HG02571 (cell line): ENCODE results near the gene IFT80.
"Not testable (repeated sequence)": the region's sequence is repeated elsewhere in the genome, so short reads cannot be mapped to it uniquely, and the experiment has no call there.

Experiments used
- ATAC-seq: cut with Tn5 transposase; IDR thresholded peaks from one replicate; pipeline ENCODE4 v1.9.1; 2021; ENCODE audit warnings: mild to moderate bottlenecking, moderate library complexity; ENCODE audit not compliant: unreplicated experiment

Gene IFT80

DNA sequence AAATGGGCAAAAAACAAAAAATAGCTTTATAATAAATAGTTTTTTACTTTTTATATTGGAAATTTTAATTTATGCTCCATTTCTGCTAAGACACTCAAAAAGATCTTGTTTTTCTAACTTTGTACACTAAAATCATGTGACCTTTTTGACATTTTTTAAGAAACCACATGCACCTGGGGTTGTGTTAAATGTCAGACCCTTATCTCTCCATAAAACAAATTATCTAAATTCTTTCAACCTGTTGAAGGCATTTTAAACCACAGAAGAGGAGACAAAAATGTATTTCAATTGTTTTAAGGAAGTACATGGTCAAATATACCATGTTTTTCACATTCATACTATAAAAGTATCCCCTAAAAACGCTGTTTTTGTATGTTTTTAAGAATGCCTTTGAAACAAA, 29.2 kb downstream of the IFT80 start:
- ATAC-seq, result no peak

- ATAC-seq, result no peak
Measured at GRCh38 chr3:160368804-160369203, 30.2 kb downstream of the IFT80 start.

DNA sequence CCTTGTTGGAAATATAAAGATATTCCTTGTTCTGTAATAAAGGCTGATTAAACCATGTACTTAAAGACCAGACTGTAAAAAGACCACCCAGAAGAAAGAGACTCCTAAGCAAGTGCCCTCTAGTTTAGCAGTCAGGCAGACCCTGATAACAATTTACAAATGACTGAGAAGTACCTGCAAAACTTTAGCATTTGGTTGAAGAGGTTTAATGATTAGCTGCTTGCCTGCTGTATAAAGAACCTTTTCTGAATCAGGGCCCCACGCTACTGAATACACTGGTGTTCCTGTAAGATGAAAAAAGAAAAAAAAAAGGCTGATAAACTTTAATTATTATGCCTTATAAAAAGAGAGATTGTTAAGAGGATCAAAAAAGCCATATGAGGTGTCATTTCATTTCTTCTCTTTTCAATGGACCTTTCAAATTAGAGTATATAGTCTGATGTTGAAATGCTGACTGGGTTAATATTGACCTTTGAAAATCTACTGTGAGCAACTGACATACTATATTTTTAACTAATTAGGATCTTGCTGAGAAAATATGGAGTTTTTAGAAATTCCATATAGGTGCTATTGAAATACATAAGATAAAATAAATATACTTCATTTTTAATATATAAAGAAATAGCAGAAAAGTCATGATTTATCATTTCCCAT, 33.0 kb downstream of the IFT80 start:
- no peak for ATAC-seq

DNA sequence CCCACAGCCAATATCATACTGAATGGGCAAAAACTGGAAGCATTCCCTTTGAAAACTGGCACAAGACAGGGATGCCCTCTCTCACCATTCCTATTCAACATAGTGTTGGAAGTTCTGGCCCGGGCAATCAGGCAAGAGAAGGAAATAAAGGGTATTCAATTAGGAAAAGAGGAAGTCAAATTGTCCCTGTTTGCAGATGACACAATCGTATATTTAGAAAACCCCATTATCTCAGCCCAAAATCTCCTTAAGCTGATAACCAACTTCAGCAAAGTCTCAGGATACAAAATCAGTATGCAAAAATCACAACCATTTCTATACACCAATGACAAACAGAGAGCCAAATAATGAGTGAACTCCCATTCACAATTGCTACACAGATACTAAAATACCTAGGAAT, 36.1 kb downstream of the IFT80 start:
- ATAC-seq, result not testable (repeated sequence)

DNA sequence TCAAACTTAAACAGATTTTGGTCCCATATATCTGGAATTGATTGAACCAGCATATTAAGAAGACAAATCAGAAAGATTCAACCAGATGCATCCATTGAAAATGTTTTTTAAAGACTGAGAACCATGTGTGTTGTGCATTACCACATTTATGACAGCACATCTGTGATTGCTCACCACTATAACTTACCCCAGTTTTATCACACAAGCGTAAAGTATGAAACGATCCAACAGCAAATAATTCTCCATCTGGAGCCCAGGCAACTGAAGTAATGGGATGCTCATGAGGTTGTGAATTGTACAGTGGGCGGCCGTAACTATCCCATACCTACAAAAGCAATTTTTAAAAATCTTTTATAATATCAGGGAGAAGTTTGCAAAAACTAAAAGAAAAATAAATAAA, 43.2 kb downstream of the IFT80 start:
- no peak for ATAC-seq

DNA sequence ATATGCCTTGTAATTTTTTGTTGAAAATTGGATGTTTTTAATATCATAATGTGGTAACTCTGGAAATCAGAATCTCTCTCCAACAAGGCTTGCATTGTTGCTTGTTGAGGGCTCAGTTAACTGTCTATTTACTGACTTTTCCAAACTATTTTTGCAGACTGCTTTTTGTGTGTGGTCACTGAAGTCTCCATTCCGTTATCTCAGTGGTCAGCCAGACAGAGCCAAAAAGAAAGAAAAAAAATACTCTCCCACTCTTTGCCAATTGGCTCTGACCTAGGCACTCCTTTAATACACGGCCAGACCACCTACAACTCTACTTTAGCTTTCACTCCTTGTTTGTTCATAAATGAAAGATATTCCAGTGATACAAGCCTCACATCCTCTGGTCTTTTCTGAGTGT, 52.5 kb downstream of the IFT80 start:
- no peak for ATAC-seq

GRCh38 chr3:160343132-160343531, 55.9 kb downstream of the IFT80 start:
- no peak for ATAC-seq

- ATAC-seq, result no peak
Measured at GRCh38 chr3:160340351-160340750, 58.7 kb downstream of the IFT80 start.

DNA sequence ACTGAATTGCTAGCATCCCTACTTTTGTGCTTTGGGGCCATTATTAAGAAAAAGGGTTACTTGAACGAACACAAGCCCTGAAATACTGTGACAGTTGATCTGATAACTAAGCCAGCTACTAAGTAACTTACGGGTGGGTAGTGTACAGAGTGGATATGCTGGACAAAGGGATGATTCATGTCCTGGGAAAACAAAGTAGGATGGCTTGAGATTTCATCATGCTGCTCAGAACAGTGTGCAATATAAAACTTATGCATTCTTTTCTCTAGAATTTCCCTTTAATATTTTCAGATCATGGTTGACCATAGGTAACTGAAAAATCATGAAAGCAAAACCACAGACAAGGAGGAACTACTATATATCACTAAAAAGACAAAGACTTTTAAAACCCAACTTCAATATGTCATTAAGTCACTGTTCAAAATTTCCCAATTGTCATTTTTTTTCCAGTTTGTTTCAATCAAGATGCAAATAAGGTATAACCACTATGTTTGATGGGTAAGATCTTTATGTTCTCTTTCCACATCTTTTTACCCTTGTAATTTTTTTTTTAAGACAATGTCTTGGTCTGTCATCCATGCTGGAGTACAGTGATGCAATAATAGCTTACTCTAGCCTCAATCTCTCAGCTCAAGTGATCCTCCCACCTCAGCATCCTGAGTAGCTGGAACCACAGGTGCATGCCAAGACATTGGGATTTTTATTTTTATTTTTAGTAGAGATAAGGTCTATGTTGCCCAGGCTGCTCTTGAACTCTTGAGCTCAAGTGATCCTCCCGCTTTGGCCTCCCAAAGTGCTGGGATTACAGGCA, 67.7 kb downstream of the IFT80 start:
- no peak for ATAC-seq

GRCh38 chr3:160330690-160331089, 68.3 kb downstream of the IFT80 start:
- ATAC-seq, result no peak

- ATAC-seq, result no peak
Measured at GRCh38 chr3:160330109-160330508, 68.9 kb downstream of the IFT80 start.

GRCh38 chr3:160326286-160326685, 72.7 kb downstream of the IFT80 start:
- not testable (repeated sequence) for ATAC-seq

- ATAC-seq, result not testable (repeated sequence)
Measured at GRCh38 chr3:160321821-160322220, 77.2 kb downstream of the IFT80 start.

DNA sequence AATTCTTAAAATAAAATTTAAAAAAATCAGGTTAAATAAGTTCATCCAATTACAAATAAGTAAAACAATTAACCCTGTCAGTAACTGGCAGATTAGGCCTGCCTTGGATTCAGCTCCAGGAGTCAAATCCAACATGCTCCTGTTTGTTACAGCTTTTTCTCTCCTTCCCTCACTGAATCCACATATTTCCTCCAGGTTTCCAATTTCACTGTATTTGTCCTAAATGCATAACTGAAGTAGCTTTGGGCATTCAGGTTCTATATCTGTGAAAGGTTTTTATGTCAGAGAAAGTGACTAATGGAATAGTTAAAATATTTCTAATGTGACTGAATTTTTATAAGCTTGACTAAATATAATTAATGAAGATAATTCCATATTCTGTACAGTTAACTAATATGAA, 79.7 kb downstream of the IFT80 start:
- no peak for ATAC-seq

GRCh38 chr3:160314995-160315394, 84.0 kb downstream of the IFT80 start:
- ATAC-seq, result no peak

- no peak for ATAC-seq
Measured at GRCh38 chr3:160312014-160312624, 86.9 kb downstream of the IFT80 start.

- no peak for ATAC-seq
Measured at GRCh38 chr3:160302806-160303205, 96.2 kb downstream of the IFT80 start.

DNA sequence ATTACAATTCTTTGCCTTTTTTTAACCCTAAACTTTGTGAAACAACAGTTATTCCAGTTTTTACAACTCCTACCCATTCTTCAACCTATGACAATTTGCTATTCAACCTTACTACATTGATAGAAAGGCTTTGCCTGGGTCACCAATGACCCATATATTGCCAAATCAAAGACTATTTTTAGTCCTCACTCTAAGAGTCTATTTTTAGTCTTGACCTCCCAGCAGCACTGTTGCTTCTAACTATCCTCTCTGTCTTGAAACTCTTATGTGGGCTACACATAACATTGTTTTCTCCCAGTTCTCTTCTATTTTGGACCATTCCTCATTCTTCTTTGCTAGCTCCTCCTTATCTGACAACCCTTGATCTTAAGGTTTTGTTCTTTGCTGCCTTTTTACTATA, 102.4 kb downstream of the IFT80 start:
- no peak for ATAC-seq

GRCh38 chr3:160291909-160292299, 107.1 kb downstream of the IFT80 start:
- no peak for ATAC-seq

DNA sequence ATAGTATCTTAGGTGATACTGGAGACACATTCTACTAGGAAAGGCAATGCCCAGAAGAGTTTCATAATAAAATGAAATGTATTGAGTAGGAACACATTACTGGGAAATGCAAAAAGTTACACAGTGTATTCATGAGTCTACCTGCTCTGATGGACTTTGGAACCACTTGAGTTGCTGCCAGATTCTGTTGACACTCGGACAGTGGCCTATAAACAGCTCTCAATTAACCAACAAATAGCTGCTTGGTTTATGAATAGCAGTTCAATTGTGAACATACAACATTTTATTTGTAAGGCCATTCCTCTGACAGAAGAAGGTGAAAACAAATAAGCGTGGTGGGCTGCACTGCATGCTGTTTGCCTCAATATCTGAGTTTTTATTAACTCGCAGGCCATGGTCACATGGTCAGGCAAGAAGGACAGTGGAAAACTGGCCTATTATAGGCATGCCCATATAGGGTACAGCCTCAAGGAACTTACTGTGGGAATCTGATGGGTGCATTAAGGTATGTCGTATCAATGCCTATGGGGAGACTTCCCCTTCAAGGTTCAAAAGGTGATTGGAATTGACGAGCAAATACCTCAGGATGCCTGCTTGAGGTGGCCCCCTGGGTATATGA, 107.6 kb downstream of the IFT80 start:
- no peak for ATAC-seq

GRCh38 chr3:160287666-160288065, 111.4 kb downstream of the IFT80 start:
- no peak for ATAC-seq

GRCh38 chr3:160286231-160286630, 112.8 kb downstream of the IFT80 start:
- no peak for ATAC-seq
